Dedifferentiated amniotic fluid mesenchymal stem cell (primary cell): ENCODE measurements around the gene MCTS1.
A peak's percentile ranks its signal among the peaks of the same experiment; 100 is the strongest.
"Not testable (repeated sequence)": the region's sequence is repeated elsewhere in the genome, so short reads cannot be mapped to it uniquely, and the experiment has no call there.

Experiments used
- DNase-seq: peaks from one replicate; pipeline ENCODE4 v3.0.0-alpha.2; 2016; ENCODE audit errors: extremely low spot score

Gene MCTS1

GRCh38 chrX:120629667-120630537 lies 26.0 kb downstream of the MCTS1 start, which contains the start of gene C1GALT1C1:
Gene C1GALT1C1, minus strand, starts transcription at chrX:120630054. Its CDS starts 2,888 bp downstream, at chrX:120627166.
- DNase-seq, result peak; percentile 69

- DNase-seq, result no peak
Measured at GRCh38 chrX:120638619-120639018, 34.7 kb downstream of the MCTS1 start.

GRCh38 chrX:120642871-120643270 lies 39.0 kb downstream of the MCTS1 start:
- no peak for DNase-seq

- DNase-seq, result no peak
Measured at GRCh38 chrX:120647127-120647526, 43.2 kb downstream of the MCTS1 start.

GRCh38 chrX:120652256-120652655 lies 48.4 kb downstream of the MCTS1 start:
- DNase-seq, result not testable (repeated sequence)

- DNase-seq, result no peak
Measured at GRCh38 chrX:120653000-120653399, 49.1 kb downstream of the MCTS1 start.

GRCh38 chrX:120660637-120661036 lies 56.7 kb downstream of the MCTS1 start:
- peak; percentile 18 for DNase-seq
